HG03280 (cell line): Measurements from ENCODE around the gene ZBTB5.
"Not testable (repeated sequence)": the region's sequence is repeated elsewhere in the genome, so short reads cannot be mapped to it uniquely, and the experiment has no call there.

ENCODE experiments used
- ATAC-seq: cut with Tn5 transposase; IDR thresholded peaks from one replicate; pipeline ENCODE4 v1.9.1; 2021; ENCODE audit warnings: mild to moderate bottlenecking, moderate library complexity; ENCODE audit not compliant: unreplicated experiment

The ZBTB5 gene

GRCh38 chr9:37408933-37409710 lies 56.1 kb downstream of the ZBTB5 start:
- peak; percentile 88 for ATAC-seq

GRCh38 chr9:37407468-37407867 lies 57.8 kb downstream of the ZBTB5 start:
- no peak for ATAC-seq

DNA sequence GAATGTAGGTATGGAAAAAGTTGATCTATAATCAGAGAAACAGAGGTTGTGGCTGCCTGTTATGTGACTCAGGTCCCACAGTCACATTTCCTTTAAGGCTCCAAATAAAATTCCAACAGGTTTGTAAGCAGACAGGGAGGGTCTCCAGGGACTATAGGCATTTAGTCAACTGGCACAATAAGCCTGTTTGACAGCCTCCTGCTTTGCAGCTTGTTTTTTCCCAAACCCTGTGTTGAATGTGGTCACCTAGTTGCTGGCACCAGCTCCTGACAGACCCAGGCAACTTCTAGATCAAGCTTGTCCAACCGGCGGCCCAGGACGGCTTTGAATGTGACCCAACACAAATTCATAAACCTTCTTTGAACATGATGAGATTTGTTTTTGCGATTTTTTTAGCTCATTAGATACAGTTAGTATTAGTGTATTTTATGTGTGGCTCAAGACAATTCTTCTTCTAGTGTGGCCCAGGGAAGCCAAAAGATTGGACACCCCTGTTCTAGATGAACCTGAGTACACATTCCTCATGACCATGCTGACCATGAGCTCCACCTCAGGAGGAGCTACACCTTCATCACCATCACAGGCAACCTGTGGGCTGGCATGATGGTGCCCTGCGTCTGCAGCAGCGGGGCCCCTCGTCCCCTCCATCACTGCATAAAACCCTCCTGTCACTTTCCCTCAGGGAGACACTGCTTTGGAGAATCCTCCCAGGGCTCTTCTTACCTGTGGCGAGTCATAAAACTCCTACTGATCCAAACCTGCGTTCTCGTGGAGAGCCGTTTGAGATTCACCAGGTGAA lies 58.4 kb downstream of the ZBTB5 start:
- no peak for ATAC-seq

GRCh38 chr9:37405764-37406380 lies 59.4 kb downstream of the ZBTB5 start:
- no peak for ATAC-seq

DNA sequence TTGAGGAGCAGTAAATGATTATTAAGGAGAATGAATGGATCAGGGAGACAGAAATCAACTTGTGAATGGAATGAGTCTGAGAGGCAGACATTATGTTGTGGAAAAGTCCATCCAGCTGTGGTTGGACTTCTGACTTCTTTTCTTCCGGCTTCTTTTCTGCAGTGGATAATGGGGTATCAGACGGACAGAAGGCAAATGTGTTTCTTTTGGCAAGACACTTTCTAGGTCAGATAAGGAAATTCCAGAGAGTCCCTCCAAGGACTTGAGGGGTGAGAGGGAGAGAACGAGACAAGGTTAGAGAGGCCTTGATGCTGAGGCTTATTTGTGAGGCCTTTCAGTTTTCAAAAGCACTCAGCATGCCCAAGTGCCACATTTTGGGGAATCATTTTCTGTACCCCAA lies 59.9 kb downstream of the ZBTB5 start:
- ATAC-seq = no peak

- ATAC-seq = no peak
Observed at GRCh38 chr9:37404590-37404989, 60.7 kb downstream of the ZBTB5 start.

- no peak for ATAC-seq
Observed at GRCh38 chr9:37399336-37399735, 65.9 kb downstream of the ZBTB5 start.

DNA sequence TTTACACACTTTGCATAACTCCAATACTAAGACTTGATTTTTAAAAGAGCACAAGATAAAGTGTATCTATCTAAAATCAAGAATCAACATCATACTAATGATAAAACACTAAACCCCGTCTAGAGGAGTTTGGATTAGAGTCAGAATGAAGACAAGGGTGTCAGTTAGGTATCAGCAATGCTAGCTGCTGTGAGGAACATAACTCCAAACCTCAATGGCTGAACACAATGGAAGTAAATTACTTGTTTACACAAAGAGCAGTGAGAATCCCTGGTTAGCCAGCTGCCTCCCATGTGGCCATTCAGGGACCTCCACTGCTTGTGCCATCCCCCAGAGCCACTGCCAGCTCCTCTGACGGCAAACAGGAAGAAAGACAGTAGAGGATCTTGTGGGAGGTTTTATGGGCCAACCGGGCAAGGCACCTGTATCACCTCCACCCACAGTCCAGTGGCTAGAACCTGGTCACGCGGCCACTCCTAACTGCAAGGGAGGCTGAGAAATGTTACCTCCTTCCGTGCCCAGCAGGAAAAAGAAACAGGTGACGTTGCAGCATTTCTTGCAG lies 66.7 kb downstream of the ZBTB5 start:
- no peak for ATAC-seq

GRCh38 chr9:37397948-37398347 lies 67.3 kb downstream of the ZBTB5 start:
- ATAC-seq = not testable (repeated sequence)

- ATAC-seq = no peak
Observed at GRCh38 chr9:37395663-37396062, 69.6 kb downstream of the ZBTB5 start.

DNA sequence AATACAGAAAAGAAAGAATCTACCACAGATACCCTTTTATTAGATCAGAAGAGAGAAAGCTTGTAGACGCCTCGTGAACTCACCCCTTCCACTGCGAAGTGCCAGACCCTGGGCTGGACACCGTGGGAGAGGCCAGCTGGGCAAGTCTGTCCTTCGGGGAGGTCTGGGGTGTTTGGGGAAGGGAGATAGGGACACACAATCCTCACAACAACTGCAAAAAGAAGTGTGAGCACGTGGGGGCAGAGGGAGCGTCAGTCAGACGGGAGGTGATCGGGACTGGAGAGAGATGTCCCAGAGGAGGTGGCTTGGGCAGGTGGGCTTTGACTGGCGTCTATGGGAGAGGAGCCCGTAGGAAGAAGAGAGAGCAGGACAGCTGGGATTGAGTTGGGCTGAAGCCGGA lies 70.0 kb downstream of the ZBTB5 start:
- ATAC-seq = no peak

DNA sequence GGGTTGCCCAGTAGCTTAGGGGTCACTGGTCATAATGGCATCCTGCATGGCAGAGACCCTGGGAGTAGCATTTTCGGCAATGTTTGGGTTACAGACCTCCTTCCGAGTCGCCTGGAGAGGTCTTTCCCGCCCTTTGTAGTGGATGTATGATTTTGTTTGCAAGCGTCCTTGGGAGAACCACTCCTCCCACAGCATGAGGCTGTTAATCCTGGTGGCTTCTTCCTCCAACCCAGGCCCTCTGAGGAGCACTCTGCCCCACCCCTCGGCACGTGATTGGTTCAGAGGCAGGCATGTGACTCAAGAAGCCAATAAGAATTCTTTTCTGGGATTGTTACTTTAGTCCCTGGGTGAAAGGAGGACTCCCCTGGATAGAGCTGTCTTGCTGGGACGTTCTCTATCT lies 73.0 kb downstream of the ZBTB5 start:
- ATAC-seq = no peak

GRCh38 chr9:37390759-37391158 lies 74.5 kb downstream of the ZBTB5 start:
- peak; percentile 87 for ATAC-seq
